HepG2 (cell line): ENCODE measurements around the gene EBF4. TPM values are rescaled to one million over a fixed set of nuclear protein-coding genes. Genes with fewer than 3 reads are reported as not detected.
A peak's percentile ranks its signal among the peaks of the same experiment; 100 is the strongest.

Experiments
- HMGA1 ChIP-seq: sonication (generic); formaldehyde crosslinking; conservative IDR thresholded peaks from 2 replicates; pipeline ENCODE4 v1.4.0; 2020; ENCODE audit warnings: missing genetic modification reagents
- HOXD1 ChIP-seq: sonication (generic); formaldehyde crosslinking; IDR thresholded peaks from 2 replicates; pipeline ENCODE4 v1.5.0; 2020; ENCODE audit warnings: missing genetic modification reagents
- KLF11 ChIP-seq: IDR thresholded peaks from 2 replicates; pipeline ENCODE4 v1.6.1; 2016; ENCODE audit warnings: missing compliant biosample characterization
- MIER3 ChIP-seq: IDR thresholded peaks from 2 replicates; pipeline ENCODE4 v1.6.1; 2016; ENCODE audit warnings: missing compliant biosample characterization, borderline replicate concordance
- SATB2 ChIP-seq: sonication (generic); formaldehyde crosslinking; IDR thresholded peaks from 2 replicates; pipeline ENCODE4 v1.5.0; 2020; ENCODE audit warnings: missing genetic modification reagents
- ZNF180 ChIP-seq: sonication (generic); formaldehyde crosslinking; IDR thresholded peaks from 2 replicates; pipeline ENCODE4 v1.4.0; 2020; ENCODE audit warnings: low read depth, missing genetic modification reagents, borderline replicate concordance
- ZNF205 ChIP-seq: IDR thresholded peaks from 2 replicates; pipeline ENCODE4 v1.6.1; 2018; ENCODE audit warnings: missing biosample characterization, missing genetic modification reagents
- ZNF335 ChIP-seq: sonication (generic); formaldehyde crosslinking; IDR thresholded peaks from 2 replicates; pipeline ENCODE4 v1.4.0; 2020; ENCODE audit warnings: missing genetic modification reagents
- ZNF572 ChIP-seq: sonication (generic); formaldehyde crosslinking; IDR thresholded peaks from 2 replicates; pipeline ENCODE4 v1.5.1; 2020; ENCODE audit warnings: mild to moderate bottlenecking, missing genetic modification reagents
- polyA plus RNA-seq, 8 experiments: library from polyadenylated mRNA; depleted of rRNA in 3 of 8; stranded (reverse) in 7 of 8; unstranded in 1 of 8; fragments of >200 nt; fragmentation: Illumina TruSeq in 4 of 8; extraction: Trizol in 4 of 8; gene quantifications; 2 replicates each; pipeline versions ENCODE4 v1.2.1 to v1.2.3, GENCODE V29; 2011 to 2016; ENCODE audit warnings: low read depth in 4 of 8, missing spikeins in 1 of 8, mixed read lengths in 1 of 8; ENCODE audit not compliant: insufficient read depth in 1 of 8
- total RNA-seq, 5 experiments: library from RNA; depleted of rRNA; stranded (reverse); fragments of >200 nt; fragmentation: Illumina TruSeq; extraction: Trizol; gene quantifications; 2 replicates each; pipeline ENCODE4 v1.2.3, GENCODE V29; 2016; ENCODE audit warnings: low read depth in 1 of 5
- TF ChIP-seq, protein P1 (sequence below): sonication (generic); formaldehyde crosslinking; IDR thresholded peaks from 2 replicates; pipeline ENCODE4 v1.4.0; 2020; ENCODE audit warnings: missing genetic modification reagents
- TF ChIP-seq, protein P2 (sequence below), 2 experiments: sonication (generic) in 1 of 2; formaldehyde crosslinking in 1 of 2; IDR thresholded peaks; 2 replicates each; pipeline versions ENCODE4 v1.5.1 to v1.6.1; 2011 to 2020; ENCODE audit warnings: borderline replicate concordance in 1 of 2, low read depth in 1 of 2, low read length in 1 of 2, mild to moderate bottlenecking in 1 of 2, missing genetic modification reagents in 1 of 2, moderate library complexity in 1 of 2
- TF ChIP-seq, protein P3 (sequence below): sonication (generic); formaldehyde crosslinking; IDR thresholded peaks from 2 replicates; pipeline ENCODE4 v1.4.0; 2020; ENCODE audit warnings: low read depth, missing genetic modification reagents
- TF ChIP-seq, protein P4 (sequence below): sonication (generic); formaldehyde crosslinking; IDR thresholded peaks from 2 replicates; pipeline ENCODE4 v1.5.0; 2020; ENCODE audit warnings: missing genetic modification reagents, mild to moderate bottlenecking, borderline replicate concordance
- TF ChIP-seq, protein P5 (sequence below): IDR thresholded peaks from 2 replicates; pipeline ENCODE4 v1.6.1; 2016; ENCODE audit warnings: control low read depth
- TF ChIP-seq, protein P6 (sequence below): sonication (generic); formaldehyde crosslinking; IDR thresholded peaks from 2 replicates; pipeline ENCODE4 v1.4.0; 2020; ENCODE audit warnings: missing genetic modification reagents

EBF4 gene
- total and polyA plus RNA-seq, 2 of the 13 experiments (the other 11 are each of a cell fraction or from before 2014, with no cell fraction given), result 0.84 to 2.2 TPM

DNA sequence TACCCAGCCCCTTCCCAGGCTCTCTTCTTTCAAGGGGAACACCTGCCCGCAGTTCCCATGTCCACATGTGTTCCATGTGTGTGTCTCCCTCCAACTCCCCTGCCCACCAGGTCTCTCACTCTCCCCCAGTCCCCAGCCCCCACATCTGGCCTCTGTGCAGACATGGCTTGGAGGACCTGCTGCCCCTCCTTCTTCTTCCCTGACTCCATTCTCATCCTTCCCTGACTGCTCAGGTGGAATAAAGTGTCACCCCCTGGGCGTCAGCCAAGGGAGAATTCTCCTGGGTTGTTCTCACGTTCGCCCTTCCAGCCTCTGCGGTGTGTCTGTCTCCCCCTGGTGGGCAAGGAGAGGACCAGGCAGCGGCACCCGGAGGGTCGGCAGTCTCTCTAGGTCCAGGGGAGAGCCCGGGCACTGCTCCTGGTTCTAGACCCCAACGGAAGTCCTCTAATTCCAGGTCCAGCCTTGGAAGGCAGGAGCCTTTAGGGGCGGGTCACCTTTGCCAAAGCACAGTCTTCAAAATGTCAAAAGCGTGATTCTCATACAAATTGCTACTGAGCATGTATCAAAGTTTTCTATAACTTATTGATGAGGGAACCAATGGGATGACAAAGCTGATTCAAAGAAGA, 50.5 kb downstream of the EBF4 start (continued):
- TF ChIP-seq, protein P1, sequence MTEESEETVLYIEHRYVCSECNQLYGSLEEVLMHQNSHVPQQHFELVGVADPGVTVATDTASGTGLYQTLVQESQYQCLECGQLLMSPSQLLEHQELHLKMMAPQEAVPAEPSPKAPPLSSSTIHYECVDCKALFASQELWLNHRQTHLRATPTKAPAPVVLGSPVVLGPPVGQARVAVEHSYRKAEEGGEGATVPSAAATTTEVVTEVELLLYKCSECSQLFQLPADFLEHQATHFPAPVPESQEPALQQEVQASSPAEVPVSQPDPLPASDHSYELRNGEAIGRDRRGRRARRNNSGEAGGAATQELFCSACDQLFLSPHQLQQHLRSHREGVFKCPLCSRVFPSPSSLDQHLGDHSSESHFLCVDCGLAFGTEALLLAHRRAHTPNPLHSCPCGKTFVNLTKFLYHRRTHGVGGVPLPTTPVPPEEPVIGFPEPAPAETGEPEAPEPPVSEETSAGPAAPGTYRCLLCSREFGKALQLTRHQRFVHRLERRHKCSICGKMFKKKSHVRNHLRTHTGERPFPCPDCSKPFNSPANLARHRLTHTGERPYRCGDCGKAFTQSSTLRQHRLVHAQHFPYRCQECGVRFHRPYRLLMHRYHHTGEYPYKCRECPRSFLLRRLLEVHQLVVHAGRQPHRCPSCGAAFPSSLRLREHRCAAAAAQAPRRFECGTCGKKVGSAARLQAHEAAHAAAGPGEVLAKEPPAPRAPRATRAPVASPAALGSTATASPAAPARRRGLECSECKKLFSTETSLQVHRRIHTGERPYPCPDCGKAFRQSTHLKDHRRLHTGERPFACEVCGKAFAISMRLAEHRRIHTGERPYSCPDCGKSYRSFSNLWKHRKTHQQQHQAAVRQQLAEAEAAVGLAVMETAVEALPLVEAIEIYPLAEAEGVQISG (CRISPR knock-in tag), result no peak
- TF ChIP-seq HMGA1 (CRISPR knock-in tag) (no peak), ZNF335 (no peak), ZNF572 (peak; percentile 98), ZNF180 (CRISPR knock-in tag) (no peak), ZNF205 (CRISPR knock-in tag) (no peak), SATB2 (no peak), HOXD1 (CRISPR knock-in tag) (no peak), MIER3 (no peak), KLF11 (CRISPR knock-in tag) (no peak)
- TF ChIP-seq, protein P2, sequence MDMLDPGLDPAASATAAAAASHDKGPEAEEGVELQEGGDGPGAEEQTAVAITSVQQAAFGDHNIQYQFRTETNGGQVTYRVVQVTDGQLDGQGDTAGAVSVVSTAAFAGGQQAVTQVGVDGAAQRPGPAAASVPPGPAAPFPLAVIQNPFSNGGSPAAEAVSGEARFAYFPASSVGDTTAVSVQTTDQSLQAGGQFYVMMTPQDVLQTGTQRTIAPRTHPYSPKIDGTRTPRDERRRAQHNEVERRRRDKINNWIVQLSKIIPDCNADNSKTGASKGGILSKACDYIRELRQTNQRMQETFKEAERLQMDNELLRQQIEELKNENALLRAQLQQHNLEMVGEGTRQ (IDR thresholded peaks at IDR 0.05; ENCODE audit: low read depth, low read length), result no peak
- TF ChIP-seq, protein P2 (CRISPR knock-in tag; IDR thresholded peaks at IDR 0.05; ENCODE audit: borderline replicate concordance), result no peak
- TF ChIP-seq, protein P3, sequence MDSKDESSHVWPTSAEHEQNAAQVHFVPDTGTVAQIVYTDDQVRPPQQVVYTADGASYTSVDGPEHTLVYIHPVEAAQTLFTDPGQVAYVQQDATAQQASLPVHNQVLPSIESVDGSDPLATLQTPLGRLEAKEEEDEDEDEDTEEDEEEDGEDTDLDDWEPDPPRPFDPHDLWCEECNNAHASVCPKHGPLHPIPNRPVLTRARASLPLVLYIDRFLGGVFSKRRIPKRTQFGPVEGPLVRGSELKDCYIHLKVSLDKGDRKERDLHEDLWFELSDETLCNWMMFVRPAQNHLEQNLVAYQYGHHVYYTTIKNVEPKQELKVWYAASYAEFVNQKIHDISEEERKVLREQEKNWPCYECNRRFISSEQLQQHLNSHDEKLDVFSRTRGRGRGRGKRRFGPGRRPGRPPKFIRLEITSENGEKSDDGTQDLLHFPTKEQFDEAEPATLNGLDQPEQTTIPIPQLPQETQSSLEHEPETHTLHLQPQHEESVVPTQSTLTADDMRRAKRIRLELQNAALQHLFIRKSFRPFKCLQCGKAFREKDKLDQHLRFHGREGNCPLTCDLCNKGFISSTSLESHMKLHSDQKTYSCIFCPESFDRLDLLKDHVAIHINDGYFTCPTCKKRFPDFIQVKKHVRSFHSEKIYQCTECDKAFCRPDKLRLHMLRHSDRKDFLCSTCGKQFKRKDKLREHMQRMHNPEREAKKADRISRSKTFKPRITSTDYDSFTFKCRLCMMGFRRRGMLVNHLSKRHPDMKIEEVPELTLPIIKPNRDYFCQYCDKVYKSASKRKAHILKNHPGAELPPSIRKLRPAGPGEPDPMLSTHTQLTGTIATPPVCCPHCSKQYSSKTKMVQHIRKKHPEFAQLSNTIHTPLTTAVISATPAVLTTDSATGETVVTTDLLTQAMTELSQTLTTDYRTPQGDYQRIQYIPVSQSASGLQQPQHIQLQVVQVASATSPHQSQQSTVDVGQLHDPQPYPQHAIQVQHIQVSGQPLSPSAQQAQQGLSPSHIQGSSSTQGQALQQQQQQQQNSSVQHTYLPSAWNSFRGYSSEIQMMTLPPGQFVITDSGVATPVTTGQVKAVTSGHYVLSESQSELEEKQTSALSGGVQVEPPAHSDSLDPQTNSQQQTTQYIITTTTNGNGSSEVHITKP (CRISPR knock-in tag), result no peak
- TF ChIP-seq, protein P4, sequence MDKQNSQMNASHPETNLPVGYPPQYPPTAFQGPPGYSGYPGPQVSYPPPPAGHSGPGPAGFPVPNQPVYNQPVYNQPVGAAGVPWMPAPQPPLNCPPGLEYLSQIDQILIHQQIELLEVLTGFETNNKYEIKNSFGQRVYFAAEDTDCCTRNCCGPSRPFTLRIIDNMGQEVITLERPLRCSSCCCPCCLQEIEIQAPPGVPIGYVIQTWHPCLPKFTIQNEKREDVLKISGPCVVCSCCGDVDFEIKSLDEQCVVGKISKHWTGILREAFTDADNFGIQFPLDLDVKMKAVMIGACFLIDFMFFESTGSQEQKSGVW, result no peak
- TF ChIP-seq, protein P5, sequence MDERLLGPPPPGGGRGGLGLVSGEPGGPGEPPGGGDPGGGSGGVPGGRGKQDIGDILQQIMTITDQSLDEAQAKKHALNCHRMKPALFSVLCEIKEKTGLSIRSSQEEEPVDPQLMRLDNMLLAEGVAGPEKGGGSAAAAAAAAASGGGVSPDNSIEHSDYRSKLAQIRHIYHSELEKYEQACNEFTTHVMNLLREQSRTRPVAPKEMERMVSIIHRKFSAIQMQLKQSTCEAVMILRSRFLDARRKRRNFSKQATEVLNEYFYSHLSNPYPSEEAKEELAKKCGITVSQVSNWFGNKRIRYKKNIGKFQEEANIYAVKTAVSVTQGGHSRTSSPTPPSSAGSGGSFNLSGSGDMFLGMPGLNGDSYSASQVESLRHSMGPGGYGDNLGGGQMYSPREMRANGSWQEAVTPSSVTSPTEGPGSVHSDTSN (CRISPR knock-in tag), result no peak
- TF ChIP-seq, protein P6, sequence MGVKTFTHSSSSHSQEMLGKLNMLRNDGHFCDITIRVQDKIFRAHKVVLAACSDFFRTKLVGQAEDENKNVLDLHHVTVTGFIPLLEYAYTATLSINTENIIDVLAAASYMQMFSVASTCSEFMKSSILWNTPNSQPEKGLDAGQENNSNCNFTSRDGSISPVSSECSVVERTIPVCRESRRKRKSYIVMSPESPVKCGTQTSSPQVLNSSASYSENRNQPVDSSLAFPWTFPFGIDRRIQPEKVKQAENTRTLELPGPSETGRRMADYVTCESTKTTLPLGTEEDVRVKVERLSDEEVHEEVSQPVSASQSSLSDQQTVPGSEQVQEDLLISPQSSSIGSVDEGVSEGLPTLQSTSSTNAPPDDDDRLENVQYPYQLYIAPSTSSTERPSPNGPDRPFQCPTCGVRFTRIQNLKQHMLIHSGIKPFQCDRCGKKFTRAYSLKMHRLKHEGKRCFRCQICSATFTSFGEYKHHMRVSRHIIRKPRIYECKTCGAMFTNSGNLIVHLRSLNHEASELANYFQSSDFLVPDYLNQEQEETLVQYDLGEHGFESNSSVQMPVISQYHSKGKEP, result no peak
